Measurements from ENCODE around the gene TRIM52. TPM values are rescaled to one million over a fixed set of nuclear protein-coding genes. Genes with fewer than 3 reads are reported as not detected.
"Not testable (repeated sequence)": the region's sequence is repeated elsewhere in the genome, so short reads cannot be mapped to it uniquely, and the experiment has no call there.

The TRIM52 gene
- total RNA-seq, 1 experiment from 2014 or later, result 7.6 TPM

GRCh38 chr5:181271081-181271480 is 10.1 kb upstream of the TRIM52 start:
- Histone ChIP-seq H3K9me2 (ENCODE audit: insufficient read depth) (no peaks in the 10 kb centered on the region), H3K79me2 (ENCODE audit: insufficient read depth, low read length) (no peaks in the 10 kb centered on the region), H3K27me3 (ENCODE audit: insufficient read depth, low read length) (no peaks in the 10 kb centered on the region), H3K4me2 (ENCODE audit: low read length) (no peak overlapping the region), H3K27ac (ENCODE audit: low read depth, low read length) (no peak overlapping the region), H3K9ac (ENCODE audit: low read length) (no peak overlapping the region), H3K4me3 (replicated peaks in 1 of 2; ENCODE audit: low read depth in 1 of 2, low read length in 2 of 2) (no peak overlapping the region), H2AFZ (ENCODE audit: low read depth, low read length, poor library complexity, severe bottlenecking) (no peak overlapping the region), H3K4me1 (ENCODE audit: control insufficient read depth in 1 of 2, insufficient read depth in 2 of 2, low read length in 2 of 2) (no peaks in the 10 kb centered on the region), H3K9me3 (ENCODE audit: control insufficient read depth in 1 of 2, insufficient read depth in 1 of 2, low read depth in 1 of 2, low read length in 2 of 2) (no peaks in the 10 kb centered on the region), H3K36me3 (ENCODE audit: control insufficient read depth in 1 of 2, insufficient read depth in 2 of 2, low read length in 2 of 2) (no peaks in the 10 kb centered on the region), H4K20me1 (ENCODE audit: insufficient read depth) (no peaks in the 10 kb centered on the region)
- ChIA-PET POLR2A (no interaction called here), RAD21 (ENCODE audit: low non-redundant PET in 1 of 2, low total read pairs in 2 of 2, uncharacterized antibody in 2 of 2, unreplicated experiment in 2 of 2) (no interaction called here), CTCF (no interaction called here)
- BruUV-seq (replicated peaks), result no TSS peak
- no peak for DNase-seq (ENCODE audit: low read depth, low spot score)
- TF ChIP-seq ELF1 (IDR thresholded peaks at IDR 0.05; ENCODE audit: borderline replicate concordance, low read depth) (no peak), CTCF (IDR thresholded peaks at IDR 0.05 in 2 of 3, conservative IDR thresholded peaks at IDR 0.05 in 1 of 3; ENCODE audit: borderline replicate concordance in 1 of 3, insufficient read depth in 1 of 3, low read depth in 2 of 3, low read length in 2 of 3) (no peak), POLR2AphosphoS5 (IDR thresholded peaks at IDR 0.05; ENCODE audit: low read depth, low read length) (no peak), SIN3A (IDR thresholded peaks at IDR 0.05; ENCODE audit: low read depth) (no peak), EZH2phosphoT487 (IDR thresholded peaks at IDR 0.05; ENCODE audit: borderline replicate concordance) (no peak), SRF (IDR thresholded peaks at IDR 0.05; ENCODE audit: low read depth) (no peak), FOSL1 (IDR thresholded peaks at IDR 0.05; ENCODE audit: low read depth) (no peak), ZBTB33 (IDR thresholded peaks at IDR 0.05; ENCODE audit: extremely low read depth, insufficient replicate concordance, low read length) (no peak), POLR2A (IDR thresholded peaks at IDR 0.05; ENCODE audit: borderline replicate concordance, extremely low read depth, insufficient read depth, insufficient read length) (no peak), EZH2 (IDR thresholded peaks at IDR 0.05) (no peak), ZNF274 (IDR thresholded peaks at IDR 0.05; ENCODE audit: low read depth, low read length) (no peak)
- TF ChIP-seq, protein P1, sequence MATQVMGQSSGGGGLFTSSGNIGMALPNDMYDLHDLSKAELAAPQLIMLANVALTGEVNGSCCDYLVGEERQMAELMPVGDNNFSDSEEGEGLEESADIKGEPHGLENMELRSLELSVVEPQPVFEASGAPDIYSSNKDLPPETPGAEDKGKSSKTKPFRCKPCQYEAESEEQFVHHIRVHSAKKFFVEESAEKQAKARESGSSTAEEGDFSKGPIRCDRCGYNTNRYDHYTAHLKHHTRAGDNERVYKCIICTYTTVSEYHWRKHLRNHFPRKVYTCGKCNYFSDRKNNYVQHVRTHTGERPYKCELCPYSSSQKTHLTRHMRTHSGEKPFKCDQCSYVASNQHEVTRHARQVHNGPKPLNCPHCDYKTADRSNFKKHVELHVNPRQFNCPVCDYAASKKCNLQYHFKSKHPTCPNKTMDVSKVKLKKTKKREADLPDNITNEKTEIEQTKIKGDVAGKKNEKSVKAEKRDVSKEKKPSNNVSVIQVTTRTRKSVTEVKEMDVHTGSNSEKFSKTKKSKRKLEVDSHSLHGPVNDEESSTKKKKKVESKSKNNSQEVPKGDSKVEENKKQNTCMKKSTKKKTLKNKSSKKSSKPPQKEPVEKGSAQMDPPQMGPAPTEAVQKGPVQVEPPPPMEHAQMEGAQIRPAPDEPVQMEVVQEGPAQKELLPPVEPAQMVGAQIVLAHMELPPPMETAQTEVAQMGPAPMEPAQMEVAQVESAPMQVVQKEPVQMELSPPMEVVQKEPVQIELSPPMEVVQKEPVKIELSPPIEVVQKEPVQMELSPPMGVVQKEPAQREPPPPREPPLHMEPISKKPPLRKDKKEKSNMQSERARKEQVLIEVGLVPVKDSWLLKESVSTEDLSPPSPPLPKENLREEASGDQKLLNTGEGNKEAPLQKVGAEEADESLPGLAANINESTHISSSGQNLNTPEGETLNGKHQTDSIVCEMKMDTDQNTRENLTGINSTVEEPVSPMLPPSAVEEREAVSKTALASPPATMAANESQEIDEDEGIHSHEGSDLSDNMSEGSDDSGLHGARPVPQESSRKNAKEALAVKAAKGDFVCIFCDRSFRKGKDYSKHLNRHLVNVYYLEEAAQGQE (IDR thresholded peaks at IDR 0.05; ENCODE audit: low read depth), result no peak
- TF ChIP-seq, protein P2, sequence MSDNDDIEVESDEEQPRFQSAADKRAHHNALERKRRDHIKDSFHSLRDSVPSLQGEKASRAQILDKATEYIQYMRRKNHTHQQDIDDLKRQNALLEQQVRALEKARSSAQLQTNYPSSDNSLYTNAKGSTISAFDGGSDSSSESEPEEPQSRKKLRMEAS (IDR thresholded peaks at IDR 0.05), result no peak
- intact Hi-C loops (cut with micrococcal nuclease), result no loop called here
- no peak for ATAC-seq

DNA sequence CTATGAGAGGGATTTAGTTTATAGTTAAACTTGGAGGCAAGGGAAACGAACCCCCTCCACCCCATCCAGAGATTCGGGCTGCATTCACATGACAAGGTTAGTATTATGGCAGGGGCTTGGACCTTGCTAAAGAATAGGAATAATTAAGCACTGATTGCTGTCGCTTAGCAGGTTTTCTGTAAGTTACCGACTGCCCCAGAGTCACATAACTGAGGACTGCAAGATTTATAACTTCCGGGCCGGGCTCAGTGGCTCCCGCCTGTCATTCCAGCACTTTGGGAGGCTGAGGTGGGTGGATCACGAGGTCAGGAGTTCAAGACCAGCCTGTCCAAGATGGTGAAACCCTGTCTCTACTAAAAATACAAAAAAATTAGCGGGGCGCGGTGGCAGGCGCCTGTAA is 7.0 kb upstream of the TRIM52 start:
- ATAC-seq; H3K27me3 ChIP-seq (ENCODE audit: insufficient read depth, low read length); H3K9ac ChIP-seq (ENCODE audit: low read length); BruUV-seq (replicated peaks); RAD21 ChIA-PET (ENCODE audit: low non-redundant PET in 1 of 2, low total read pairs in 2 of 2, uncharacterized antibody in 2 of 2, unreplicated experiment in 2 of 2); H3K36me3 ChIP-seq (ENCODE audit: control insufficient read depth in 1 of 2, insufficient read depth in 2 of 2, low read length in 2 of 2); DNase-seq (ENCODE audit: low read depth, low spot score); H3K4me1 ChIP-seq (ENCODE audit: control insufficient read depth in 1 of 2, insufficient read depth in 2 of 2, low read length in 2 of 2); H3K9me2 ChIP-seq (ENCODE audit: insufficient read depth); H4K20me1 ChIP-seq (ENCODE audit: insufficient read depth); H2AFZ ChIP-seq (ENCODE audit: low read depth, low read length, poor library complexity, severe bottlenecking); H3K4me2 ChIP-seq (ENCODE audit: low read length); intact Hi-C loops (cut with micrococcal nuclease); H3K9me3 ChIP-seq (ENCODE audit: control insufficient read depth in 1 of 2, insufficient read depth in 1 of 2, low read depth in 1 of 2, low read length in 2 of 2); H3K27ac ChIP-seq (ENCODE audit: low read depth, low read length); H3K79me2 ChIP-seq (ENCODE audit: insufficient read depth, low read length); CTCF ChIA-PET; POLR2A ChIA-PET; H3K4me3 ChIP-seq (replicated peaks in 1 of 2; ENCODE audit: low read depth in 1 of 2, low read length in 2 of 2): not testable (repeated sequence)
